Measurements from ENCODE around the gene TMEM60. TPM values are rescaled to one million over a fixed set of nuclear protein-coding genes. Genes with fewer than 3 reads are reported as not detected.

TMEM60 gene
- 14.2 to 17.2 TPM (median 16.5 TPM) in 3 replicates for total RNA-seq

- peak; percentile 30 for TF ChIP-seq CTCF (IDR thresholded peaks at IDR 0.05; ENCODE audit: unreplicated experiment)
- Mint-ChIP-seq H3K36me3 (peaks cover 12% of the 10 kb centered on the region), H3K4me3 (peak within 1 kb of the TSS; percentile 95), H3K27ac (peak within 1 kb of the TSS; percentile 96), H3K9me3 (no peaks in the 10 kb centered on the region), H3K4me1 (peaks cover 34% of the 10 kb centered on the region), H3K27me3 (ENCODE audit: low read depth) (no peaks in the 10 kb centered on the region)
- DNase-seq (ENCODE audit: low spot score in 2 of 2, unreplicated experiment in 2 of 2): peak; percentile 99
These were observed at the start of gene TMEM60, which contains the start of gene PHTF2 for GRCh38 chr7:77798394-77799077. Gene TMEM60 (minus strand): TSS chr7:77798434. CDS start chr7:77794373, 4,061 bp downstream. Gene PHTF2 (plus strand): TSS chr7:77798773.

DNA sequence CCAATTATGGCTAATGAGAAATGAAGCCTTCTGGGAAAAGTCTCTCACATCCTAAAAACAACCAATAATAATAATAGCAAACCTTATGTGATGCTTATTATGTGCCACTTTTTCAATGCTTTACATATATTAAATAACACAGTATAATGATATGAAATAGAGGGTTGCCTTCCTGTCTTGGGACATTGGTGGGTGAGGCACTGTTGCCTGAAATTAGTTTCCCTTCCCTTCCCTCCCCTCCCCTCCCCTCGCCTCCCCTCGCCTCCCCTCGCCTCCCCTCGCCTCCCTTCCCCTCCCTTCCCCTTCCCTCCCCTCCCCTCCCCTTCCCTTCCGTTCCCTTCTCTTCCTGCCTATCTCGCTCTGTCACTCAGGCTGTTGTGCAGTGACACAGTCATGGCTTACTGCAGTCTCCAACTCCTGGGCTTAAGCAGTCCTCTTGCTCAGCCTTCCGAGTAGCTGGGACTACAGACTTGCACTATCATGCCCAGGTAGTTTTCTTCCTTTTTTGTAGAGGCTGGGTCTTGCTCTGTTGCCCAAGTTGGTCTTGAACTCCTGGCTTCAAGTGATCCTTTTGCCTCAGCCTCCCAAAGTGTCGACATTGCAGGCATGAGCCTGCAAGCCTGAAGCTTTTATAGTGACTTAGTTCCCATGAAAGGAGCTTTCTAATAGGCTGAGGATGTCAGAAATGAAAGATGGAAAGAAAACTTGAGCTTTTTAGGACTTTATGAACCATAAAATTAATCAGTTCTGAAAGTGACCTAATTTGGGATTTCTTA lies 48.3 kb upstream of the TMEM60 start:
- H3K4me3 Mint-ChIP-seq: no peak overlapping the region

GRCh38 chr7:77843194-77843593 lies 45.0 kb upstream of the TMEM60 start:
- Mint-ChIP-seq H3K9me3 (no peaks in the 10 kb centered on the region), H3K27me3 (ENCODE audit: low read depth) (no peaks in the 10 kb centered on the region), H3K36me3 (peaks cover 6% of the 10 kb centered on the region), H3K4me3 (no peak overlapping the region), H3K27ac (no peak overlapping the region), H3K4me1 (peaks cover 2% of the 10 kb centered on the region)
- TF ChIP-seq CTCF (IDR thresholded peaks at IDR 0.05; ENCODE audit: unreplicated experiment): no peak
- no peak for DNase-seq (ENCODE audit: low spot score in 2 of 2, unreplicated experiment in 2 of 2)

More for the DNA sequence above, 48.3 kb upstream of the TMEM60 start:
- no peaks in the 10 kb centered on the region for H3K27me3 Mint-ChIP-seq (ENCODE audit: low read depth)
- H3K4me1 Mint-ChIP-seq: peaks cover 2% of the 10 kb centered on the region
- no peak overlapping the region for H3K27ac Mint-ChIP-seq
- peaks cover 19% of the 10 kb centered on the region for H3K36me3 Mint-ChIP-seq
- no peak for TF ChIP-seq CTCF (IDR thresholded peaks at IDR 0.05; ENCODE audit: unreplicated experiment)
- DNase-seq (ENCODE audit: low spot score in 2 of 2, unreplicated experiment in 2 of 2): no peak
- H3K9me3 Mint-ChIP-seq: peaks cover 11% of the 10 kb centered on the region

- H3K27ac Mint-ChIP-seq: no peak overlapping the region
- H3K9me3 Mint-ChIP-seq: peaks cover 7% of the 10 kb centered on the region
- H3K4me3 Mint-ChIP-seq: no peak overlapping the region
- peaks cover 7% of the 10 kb centered on the region for H3K4me1 Mint-ChIP-seq
- DNase-seq (ENCODE audit: low spot score in 2 of 2, unreplicated experiment in 2 of 2): no peak
- peaks cover 6% of the 10 kb centered on the region for H3K36me3 Mint-ChIP-seq
- no peaks in the 10 kb centered on the region for H3K27me3 Mint-ChIP-seq (ENCODE audit: low read depth)
- no peak for TF ChIP-seq CTCF (IDR thresholded peaks at IDR 0.05; ENCODE audit: unreplicated experiment)
These were observed 41.7 kb upstream of the TMEM60 start for GRCh38 chr7:77839919-77840318.

GRCh38 chr7:77838929-77839491 lies 40.8 kb upstream of the TMEM60 start:
- Mint-ChIP-seq H3K4me1 (peaks cover 12% of the 10 kb centered on the region), H3K27ac (no peak overlapping the region), H3K9me3 (peaks cover 7% of the 10 kb centered on the region), H3K36me3 (peaks cover 6% of the 10 kb centered on the region), H3K27me3 (ENCODE audit: low read depth) (no peaks in the 10 kb centered on the region), H3K4me3 (no peak overlapping the region)
- no peak for TF ChIP-seq CTCF (IDR thresholded peaks at IDR 0.05; ENCODE audit: unreplicated experiment)
- DNase-seq (ENCODE audit: low spot score in 2 of 2, unreplicated experiment in 2 of 2): no peak

All from mesothelial cell of epicardium (in vitro differentiated cells).